ENCODE data around the gene SPTB.

SPTB gene

DNA sequence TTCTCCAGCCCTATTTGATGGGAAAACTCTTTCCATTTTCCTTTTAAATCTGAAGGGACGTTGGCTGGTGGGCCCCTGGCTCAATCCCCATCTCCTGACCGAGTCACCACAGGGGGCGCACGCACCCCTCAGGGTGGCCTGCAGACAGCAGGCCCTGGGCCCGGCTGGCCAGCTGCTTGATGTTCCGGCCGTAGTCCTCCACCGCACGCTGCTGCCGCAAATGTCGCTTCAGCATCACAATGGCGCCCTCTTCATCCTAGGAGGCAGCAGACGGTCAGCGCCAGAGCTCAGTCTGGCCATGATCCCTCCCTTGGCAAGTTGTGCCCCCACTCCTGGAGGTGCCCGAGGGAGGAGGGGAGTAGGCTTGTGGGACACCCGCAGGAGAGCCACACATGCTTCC, 105.4 kb downstream of the SPTB start:
- H2AK5ac ChIP-seq (ENCODE audit: low read depth, low read length) = peak overlapping the region; percentile 13
- H3K4me2 ChIP-seq (ENCODE audit: insufficient read depth, low read length, poor library complexity, severe bottlenecking) = no peak overlapping the region
- peaks cover 8 to 25% of the 10 kb centered on the region in 2 donors for H3K9me3 ChIP-seq (replicated peaks in 1 of 2; ENCODE audit: control insufficient read depth in 2 of 2, insufficient read depth in 1 of 2, low read depth in 1 of 2, low read length in 2 of 2)
- no peak overlapping the region for H3K14ac ChIP-seq (ENCODE audit: low read length)
- no peak for DNase-seq (ENCODE audit: low spot score)
- H2BK12ac ChIP-seq (ENCODE audit: low read length) = no peak overlapping the region
- no peak overlapping the region for H3K27ac ChIP-seq (replicated peaks; ENCODE audit: low read length)
- H4K8ac ChIP-seq (ENCODE audit: low read depth, low read length) = no peak overlapping the region
- H2BK15ac ChIP-seq (ENCODE audit: low read length) = no peak overlapping the region
- H3K4ac ChIP-seq (ENCODE audit: low read length) = no peak overlapping the region
- H2AFZ ChIP-seq (ENCODE audit: low read length) = no peak overlapping the region
- H3K27me3 ChIP-seq (ENCODE audit: control insufficient read depth in 3 of 3, insufficient read depth in 3 of 3, low read depth in 1 of 3, low read length in 3 of 3) = peaks cover 0 to 26% (median 0%) of the 10 kb centered on the region in 3 experiments
- no peaks in the 10 kb centered on the region for H3K36me3 ChIP-seq (replicated peaks in 1 of 2; ENCODE audit: control insufficient read depth in 2 of 2, insufficient read depth in 2 of 2, low read length in 2 of 2)
- H3K23ac ChIP-seq (ENCODE audit: low read depth, low read length, poor library complexity) = no peak overlapping the region
- no peaks in the 10 kb centered on the region for H3K4me1 ChIP-seq (ENCODE audit: control insufficient read depth in 2 of 2, insufficient read depth in 1 of 2, low read depth in 1 of 2, low read length in 2 of 2)
- no peaks in the 10 kb centered on the region for H3K79me1 ChIP-seq (ENCODE audit: low read depth, low read length)
- no peak overlapping the region for H3K18ac ChIP-seq (ENCODE audit: low read length)
- WGBS, 2 donors (ENCODE audit: extremely low coverage in 2 of 2, insufficient read length in 2 of 2, insufficient replicate concordance in 1 of 2) = no CpG with 5 or more reads among the region's 16 CpGs
- no peak overlapping the region for H3K4me3 ChIP-seq (ENCODE audit: low read length in 2 of 2)
- peak overlapping the region; percentile 62 for H4K91ac ChIP-seq (ENCODE audit: low read depth, low read length, poor library complexity)
- no peak overlapping the region for H2BK5ac ChIP-seq (ENCODE audit: low read length)
- H2BK120ac ChIP-seq (ENCODE audit: low read depth, low read length) = no peak overlapping the region
- H3K9ac ChIP-seq (ENCODE audit: low read depth, low read length, poor library complexity) = no peak overlapping the region

- Histone ChIP-seq H3K4me1 (ENCODE audit: control insufficient read depth in 2 of 2, insufficient read depth in 1 of 2, low read depth in 1 of 2, low read length in 2 of 2) (peaks cover 0 to 2% of the 10 kb centered on the region in 2 donors), H3K4me2 (ENCODE audit: insufficient read depth, low read length, poor library complexity, severe bottlenecking) (no peak overlapping the region), H3K79me1 (ENCODE audit: low read depth, low read length) (no peaks in the 10 kb centered on the region), H3K23ac (ENCODE audit: low read depth, low read length, poor library complexity) (no peak overlapping the region), H2BK5ac (ENCODE audit: low read length) (no peak overlapping the region), H2BK12ac (ENCODE audit: low read length) (no peak overlapping the region), H4K8ac (ENCODE audit: low read depth, low read length) (no peak overlapping the region), H2AFZ (ENCODE audit: low read length) (no peak overlapping the region), H3K4me3 (ENCODE audit: low read length in 2 of 2) (no peak overlapping the region), H3K27me3 (ENCODE audit: control insufficient read depth in 3 of 3, insufficient read depth in 3 of 3, low read depth in 1 of 3, low read length in 3 of 3) (peaks cover 0 to 24% (median 0%) of the 10 kb centered on the region in 3 experiments), H3K14ac (ENCODE audit: low read length) (no peak overlapping the region), H3K27ac (replicated peaks; ENCODE audit: low read length) (no peak overlapping the region), H3K4ac (ENCODE audit: low read length) (no peak overlapping the region), H3K9ac (ENCODE audit: low read depth, low read length, poor library complexity) (no peak overlapping the region), H2BK120ac (ENCODE audit: low read depth, low read length) (no peak overlapping the region), H2BK15ac (ENCODE audit: low read length) (no peak overlapping the region), H3K18ac (ENCODE audit: low read length) (no peak overlapping the region), H4K91ac (ENCODE audit: low read depth, low read length, poor library complexity) (no peak overlapping the region), H3K9me3 (replicated peaks in 1 of 2; ENCODE audit: control insufficient read depth in 2 of 2, insufficient read depth in 1 of 2, low read depth in 1 of 2, low read length in 2 of 2) (peaks cover 8 to 25% of the 10 kb centered on the region in 2 donors), H2AK5ac (ENCODE audit: low read depth, low read length) (peak overlapping the region; percentile 6), H3K36me3 (replicated peaks in 1 of 2; ENCODE audit: control insufficient read depth in 2 of 2, insufficient read depth in 2 of 2, low read length in 2 of 2) (no peaks in the 10 kb centered on the region)
- no CpG with 5 or more reads among the region's 3 CpGs for whole genome bisulfite sequencing, 2 donors (ENCODE audit: extremely low coverage in 2 of 2, insufficient read length in 2 of 2, insufficient replicate concordance in 1 of 2)
- no peak for DNase-seq (ENCODE audit: low spot score)
These were observed 106.1 kb downstream of the SPTB start for GRCh38 chr14:64773577-64773976.

- Histone ChIP-seq H3K9me3 (replicated peaks in 1 of 2; ENCODE audit: control insufficient read depth in 2 of 2, insufficient read depth in 1 of 2, low read depth in 1 of 2, low read length in 2 of 2) (peaks cover 8 to 25% of the 10 kb centered on the region in 2 donors), H3K23ac (ENCODE audit: low read depth, low read length, poor library complexity) (no peak overlapping the region), H4K91ac (ENCODE audit: low read depth, low read length, poor library complexity) (no peak overlapping the region), H3K4me2 (ENCODE audit: insufficient read depth, low read length, poor library complexity, severe bottlenecking) (no peak overlapping the region), H4K8ac (ENCODE audit: low read depth, low read length) (no peak overlapping the region), H3K9ac (ENCODE audit: low read depth, low read length, poor library complexity) (no peak overlapping the region), H3K79me1 (ENCODE audit: low read depth, low read length) (no peaks in the 10 kb centered on the region), H2AFZ (ENCODE audit: low read length) (no peak overlapping the region), H2BK15ac (ENCODE audit: low read length) (no peak overlapping the region), H3K4me1 (ENCODE audit: control insufficient read depth in 2 of 2, insufficient read depth in 1 of 2, low read depth in 1 of 2, low read length in 2 of 2) (peaks cover 0 to 4% of the 10 kb centered on the region in 2 donors), H3K14ac (ENCODE audit: low read length) (no peak overlapping the region), H3K4me3 (ENCODE audit: low read length in 2 of 2) (no peak overlapping the region), H3K36me3 (replicated peaks in 1 of 2; ENCODE audit: control insufficient read depth in 2 of 2, insufficient read depth in 2 of 2, low read length in 2 of 2) (no peaks in the 10 kb centered on the region), H3K4ac (ENCODE audit: low read length) (no peak overlapping the region), H2BK120ac (ENCODE audit: low read depth, low read length) (no peak overlapping the region), H3K27me3 (ENCODE audit: control insufficient read depth in 3 of 3, insufficient read depth in 3 of 3, low read depth in 1 of 3, low read length in 3 of 3) (peaks cover 0 to 19% (median 0%) of the 10 kb centered on the region in 3 experiments), H2BK12ac (ENCODE audit: low read length) (no peak overlapping the region), H3K18ac (ENCODE audit: low read length) (no peak overlapping the region), H2AK5ac (ENCODE audit: low read depth, low read length) (peak overlapping the region; percentile 6), H2BK5ac (ENCODE audit: low read length) (peak overlapping the region; percentile 33), H3K27ac (replicated peaks; ENCODE audit: low read length) (no peak overlapping the region)
- DNase-seq (ENCODE audit: low spot score) = no peak
- no CpG with 5 or more reads among the region's 18 CpGs for WGBS, 2 donors (ENCODE audit: extremely low coverage in 2 of 2, insufficient read length in 2 of 2, insufficient replicate concordance in 1 of 2)
These were observed 106.7 kb downstream of the SPTB start for GRCh38 chr14:64773046-64773445.

DNA sequence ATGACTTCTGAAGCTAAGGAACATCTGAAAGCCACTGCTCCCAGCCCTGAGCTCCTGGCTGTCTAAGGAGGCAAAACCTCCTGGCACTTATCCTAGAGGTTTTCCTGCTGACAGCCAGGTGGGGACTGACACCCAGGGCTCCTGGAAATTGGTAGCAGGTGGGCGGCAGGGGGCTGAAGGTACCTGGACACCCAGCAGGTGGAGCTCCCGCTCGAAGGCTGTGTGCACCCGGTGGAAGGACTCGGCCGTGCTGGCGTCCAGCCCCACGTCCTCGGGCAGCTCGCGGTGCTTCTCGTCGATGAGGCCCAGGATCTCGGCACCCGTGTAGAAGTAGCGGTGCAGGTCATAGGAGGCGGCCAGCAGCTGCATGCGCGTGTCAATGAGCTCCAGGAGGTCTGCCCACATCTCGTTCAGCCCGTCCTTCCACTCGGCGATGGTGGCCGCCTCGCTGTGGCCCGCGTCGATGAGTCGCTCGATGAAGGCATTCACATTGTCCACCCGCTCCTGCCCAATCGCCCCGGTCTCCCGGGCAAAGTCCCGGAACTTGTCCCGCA, 107.2 kb downstream of the SPTB start:
- Histone ChIP-seq H4K8ac (ENCODE audit: low read depth, low read length) (no peak overlapping the region), H2AFZ (ENCODE audit: low read length) (no peak overlapping the region), H2BK5ac (ENCODE audit: low read length) (peak overlapping the region; percentile 33), H3K4me1 (ENCODE audit: control insufficient read depth in 2 of 2, insufficient read depth in 1 of 2, low read depth in 1 of 2, low read length in 2 of 2) (peaks cover 0 to 4% of the 10 kb centered on the region in 2 donors), H3K14ac (ENCODE audit: low read length) (no peak overlapping the region), H3K9me3 (replicated peaks in 1 of 2; ENCODE audit: control insufficient read depth in 2 of 2, insufficient read depth in 1 of 2, low read depth in 1 of 2, low read length in 2 of 2) (peaks cover 8 to 25% of the 10 kb centered on the region in 2 donors), H3K4me3 (ENCODE audit: low read length in 2 of 2) (no peak overlapping the region), H3K18ac (ENCODE audit: low read length) (peak overlapping the region; percentile 18), H3K27ac (replicated peaks; ENCODE audit: low read length) (no peak overlapping the region), H3K23ac (ENCODE audit: low read depth, low read length, poor library complexity) (no peak overlapping the region), H3K36me3 (replicated peaks in 1 of 2; ENCODE audit: control insufficient read depth in 2 of 2, insufficient read depth in 2 of 2, low read length in 2 of 2) (no peaks in the 10 kb centered on the region), H3K79me1 (ENCODE audit: low read depth, low read length) (no peaks in the 10 kb centered on the region), H2AK5ac (ENCODE audit: low read depth, low read length) (peak overlapping the region; percentile 72), H4K91ac (ENCODE audit: low read depth, low read length, poor library complexity) (no peak overlapping the region), H3K4me2 (ENCODE audit: insufficient read depth, low read length, poor library complexity, severe bottlenecking) (no peak overlapping the region), H2BK120ac (ENCODE audit: low read depth, low read length) (no peak overlapping the region), H3K4ac (ENCODE audit: low read length) (no peak overlapping the region), H3K9ac (ENCODE audit: low read depth, low read length, poor library complexity) (no peak overlapping the region), H2BK12ac (ENCODE audit: low read length) (no peak overlapping the region), H2BK15ac (ENCODE audit: low read length) (no peak overlapping the region), H3K27me3 (ENCODE audit: control insufficient read depth in 3 of 3, insufficient read depth in 3 of 3, low read depth in 1 of 3, low read length in 3 of 3) (peaks cover 0 to 18% (median 0%) of the 10 kb centered on the region in 3 experiments)
- no peak for DNase-seq (ENCODE audit: low spot score)
- no CpG with 5 or more reads among the region's 36 CpGs for WGBS, 2 donors (ENCODE audit: extremely low coverage in 2 of 2, insufficient read length in 2 of 2, insufficient replicate concordance in 1 of 2)
